ENCODE measurements around the gene NCOA7. TPM values are rescaled to one million over a fixed set of nuclear protein-coding genes. Genes with fewer than 3 reads are reported as not detected.
A peak's percentile ranks its signal among the peaks of the same experiment; 100 is the strongest.

The NCOA7 gene
- total RNA-seq, 1 donor from 2014 or later = 53.7 TPM

GRCh38 chr6:125749173-125749864, 41.4 kb upstream of the NCOA7 start, which contains the start of gene HEY2:
Gene HEY2 (plus strand): TSS chr6:125749632. CDS start chr6:125749777, 145 bp downstream.
- Mint-ChIP-seq H3K9me3 (no peaks in the 10 kb centered on the region), H3K36me3 (ENCODE audit: low read depth) (peaks cover 6% of the 10 kb centered on the region), H3K4me3 (peak within 1 kb of the TSS; percentile 85), H3K27ac (peak within 1 kb of the TSS; percentile 42), H3K4me1 (peaks cover 33% of the 10 kb centered on the region), H3K27me3 (peaks cover 77% of the 10 kb centered on the region)
- peak; percentile 96 for DNase-seq
- intact Hi-C loops (cut with micrococcal nuclease) = loop anchor here (2.0 to 5.0 kb wide), 2 partner anchors 31 to 237 kb away; no protein-coding TSS in a partner anchor

GRCh38 chr6:125749865-125750691, 40.7 kb upstream of the NCOA7 start:
- Mint-ChIP-seq H3K27ac (peak overlapping the region; percentile 42), H3K27me3 (peaks cover 79% of the 10 kb centered on the region), H3K4me1 (peaks cover 31% of the 10 kb centered on the region), H3K36me3 (ENCODE audit: low read depth) (peaks cover 6% of the 10 kb centered on the region), H3K9me3 (no peaks in the 10 kb centered on the region), H3K4me3 (peak overlapping the region; percentile 85)
- intact Hi-C loops (cut with micrococcal nuclease) = loop anchor here (2.0 to 5.0 kb wide), 2 partner anchors 31 to 238 kb away; no protein-coding TSS in a partner anchor
- peak; percentile 67 for DNase-seq

GRCh38 chr6:125750692-125751333, 39.9 kb upstream of the NCOA7 start:
- Mint-ChIP-seq H3K27me3 (peaks cover 78% of the 10 kb centered on the region), H3K4me1 (peaks cover 31% of the 10 kb centered on the region), H3K9me3 (no peaks in the 10 kb centered on the region), H3K4me3 (peak overlapping the region; percentile 85), H3K36me3 (ENCODE audit: low read depth) (peaks cover 6% of the 10 kb centered on the region), H3K27ac (no peak overlapping the region)
- intact Hi-C loops (cut with micrococcal nuclease) = no loop called here
- no peak for DNase-seq

- intact Hi-C loops (cut with micrococcal nuclease) = no loop called here
These were observed 39.3 kb upstream of the NCOA7 start for GRCh38 chr6:125751334-125751916.

GRCh38 chr6:125752773-125753172, 38.0 kb upstream of the NCOA7 start:
- Mint-ChIP-seq H3K4me1 (peaks cover 19% of the 10 kb centered on the region), H3K27ac (no peak overlapping the region), H3K9me3 (no peaks in the 10 kb centered on the region), H3K4me3 (no peak overlapping the region), H3K36me3 (ENCODE audit: low read depth) (peaks cover 2% of the 10 kb centered on the region), H3K27me3 (peaks cover 75% of the 10 kb centered on the region)
- intact Hi-C loops (cut with micrococcal nuclease) = loop anchor here (1.0 kb wide), 1 partner anchor 441 kb away; no protein-coding TSS in a partner anchor
- DNase-seq = no peak

More at GRCh38 chr6:125751334-125751916, 39.3 kb upstream of the NCOA7 start:
- H3K27me3 Mint-ChIP-seq = peaks cover 74% of the 10 kb centered on the region
- H3K27ac Mint-ChIP-seq = no peak overlapping the region
- H3K4me1 Mint-ChIP-seq = peaks cover 27% of the 10 kb centered on the region
- H3K36me3 Mint-ChIP-seq (ENCODE audit: low read depth) = peaks cover 6% of the 10 kb centered on the region
- H3K4me3 Mint-ChIP-seq = no peak overlapping the region
- no peaks in the 10 kb centered on the region for H3K9me3 Mint-ChIP-seq
- DNase-seq = no peak

- peaks cover 69% of the 10 kb centered on the region for H3K27me3 Mint-ChIP-seq
- no peak overlapping the region for H3K4me3 Mint-ChIP-seq
- no peak overlapping the region for H3K27ac Mint-ChIP-seq
- H3K4me1 Mint-ChIP-seq = peaks cover 15% of the 10 kb centered on the region
- peaks cover 2% of the 10 kb centered on the region for H3K36me3 Mint-ChIP-seq (ENCODE audit: low read depth)
- intact Hi-C loops (cut with micrococcal nuclease) = loop anchor here (1.0 kb wide), 1 partner anchor 442 kb away; no protein-coding TSS in a partner anchor
- DNase-seq = no peak
- no peaks in the 10 kb centered on the region for H3K9me3 Mint-ChIP-seq
These were observed 37.4 kb upstream of the NCOA7 start for GRCh38 chr6:125753218-125753936.

- Mint-ChIP-seq H3K27me3 (peaks cover 65% of the 10 kb centered on the region), H3K27ac (no peak overlapping the region), H3K36me3 (ENCODE audit: low read depth) (peaks cover 2% of the 10 kb centered on the region), H3K4me1 (peaks cover 11% of the 10 kb centered on the region), H3K9me3 (no peaks in the 10 kb centered on the region), H3K4me3 (no peak overlapping the region)
- no peak for DNase-seq
- intact Hi-C loops (cut with micrococcal nuclease) = loop anchor here (1.0 kb wide), 1 partner anchor 443 kb away; no protein-coding TSS in a partner anchor
These were observed 36.9 kb upstream of the NCOA7 start for GRCh38 chr6:125753937-125754259.

GRCh38 chr6:125754566-125754965, 36.2 kb upstream of the NCOA7 start:
- no peak overlapping the region for H3K4me3 Mint-ChIP-seq
- intact Hi-C loops (cut with micrococcal nuclease) = no loop called here
- H3K9me3 Mint-ChIP-seq = no peaks in the 10 kb centered on the region
- H3K36me3 Mint-ChIP-seq (ENCODE audit: low read depth) = peaks cover 2% of the 10 kb centered on the region
- peaks cover 72% of the 10 kb centered on the region for H3K27me3 Mint-ChIP-seq
- H3K4me1 Mint-ChIP-seq = peaks cover 11% of the 10 kb centered on the region
- H3K27ac Mint-ChIP-seq = no peak overlapping the region
- no peak for DNase-seq

GRCh38 chr6:125759184-125759902, 31.4 kb upstream of the NCOA7 start:
- no peaks in the 10 kb centered on the region for H3K9me3 Mint-ChIP-seq
- no peak overlapping the region for H3K4me3 Mint-ChIP-seq
- peaks cover 58% of the 10 kb centered on the region for H3K27me3 Mint-ChIP-seq
- H3K36me3 Mint-ChIP-seq (ENCODE audit: low read depth) = no peaks in the 10 kb centered on the region
- H3K4me1 Mint-ChIP-seq = no peaks in the 10 kb centered on the region
- H3K27ac Mint-ChIP-seq = no peak overlapping the region
- DNase-seq = no peak
- intact Hi-C loops (cut with micrococcal nuclease) = no loop called here

GRCh38 chr6:125759959-125760457, 30.8 kb upstream of the NCOA7 start:
- no peak for DNase-seq
- intact Hi-C loops (cut with micrococcal nuclease) = no loop called here
- H3K27ac Mint-ChIP-seq = no peak overlapping the region
- H3K27me3 Mint-ChIP-seq = peaks cover 55% of the 10 kb centered on the region
- H3K9me3 Mint-ChIP-seq = no peaks in the 10 kb centered on the region
- no peaks in the 10 kb centered on the region for H3K36me3 Mint-ChIP-seq (ENCODE audit: low read depth)
- no peak overlapping the region for H3K4me3 Mint-ChIP-seq
- no peaks in the 10 kb centered on the region for H3K4me1 Mint-ChIP-seq

GRCh38 chr6:125764121-125764671, 26.6 kb upstream of the NCOA7 start:
- Mint-ChIP-seq H3K9me3 (no peaks in the 10 kb centered on the region), H3K27ac (no peak overlapping the region), H3K4me3 (no peak overlapping the region), H3K4me1 (no peaks in the 10 kb centered on the region), H3K27me3 (peaks cover 60% of the 10 kb centered on the region), H3K36me3 (ENCODE audit: low read depth) (no peaks in the 10 kb centered on the region)
- DNase-seq = peak; percentile 51
- intact Hi-C loops (cut with micrococcal nuclease) = no loop called here

GRCh38 chr6:125765944-125766343, 24.8 kb upstream of the NCOA7 start:
- H3K27me3 Mint-ChIP-seq = peaks cover 49% of the 10 kb centered on the region
- H3K4me1 Mint-ChIP-seq = peaks cover 1% of the 10 kb centered on the region
- H3K36me3 Mint-ChIP-seq (ENCODE audit: low read depth) = no peaks in the 10 kb centered on the region
- intact Hi-C loops (cut with micrococcal nuclease) = loop anchor here (5.0 kb wide), 1 partner anchor 614 kb away; the partner anchor contains the start of gene TPD52L1
- H3K9me3 Mint-ChIP-seq = no peaks in the 10 kb centered on the region
- no peak for DNase-seq
- H3K4me3 Mint-ChIP-seq = no peak overlapping the region
- H3K27ac Mint-ChIP-seq = no peak overlapping the region

Measured in activated CD4-positive, alpha-beta T cell treated with anti-CD3 and anti-CD28 coated beads, Interleukin-2, amount 10 ng/mL, durations not matched to agents 24 days and 14 days (primary cell).